ENCODE data around the gene ZNF516. TPM values are rescaled to one million over a fixed set of nuclear protein-coding genes. Genes with fewer than 3 reads are reported as not detected.
A peak's percentile ranks its signal among the peaks of the same experiment; 100 is the strongest.

Gene ZNF516
- total and polyA plus RNA-seq, 9 donors: 13.5 to 110 (median 95.2) TPM

- 57 to 73% (median 67%) methylated on average over 9 of the region's 9 CpGs for WGBS, 3 donors
- TF ChIP-seq CTCF (IDR thresholded peaks at IDR 0.05) (peak in 1 of 3 donors; percentile 19), POLR2A (IDR thresholded peaks at IDR 0.05) (no peak), EP300 (IDR thresholded peaks at IDR 0.05) (no peak)
- Histone ChIP-seq H3K4me3 (no peak overlapping the region), H3K36me3 (no peaks in the 10 kb centered on the region), H3K27me3 (no peaks in the 10 kb centered on the region), H3K27ac (peak overlapping the region in 1 of 2 donors; percentile 77), H3K9me3 (no peaks in the 10 kb centered on the region), H3K4me1 (ENCODE audit: insufficient read depth) (peaks cover 16% of the 10 kb centered on the region)
- intact Hi-C loops (cut with DNase I): loop anchor here in 2 of 4 donors (5.0 kb wide), 2 partner anchors 221 to 311 kb away; no protein-coding TSS in a partner anchor
- DNase-seq: no peak
Observed at GRCh38 chr18:76396792-76397191, 98.2 kb downstream of the ZNF516 start.

- Histone ChIP-seq H3K4me1 (ENCODE audit: insufficient read depth) (peaks cover 17% of the 10 kb centered on the region), H3K27ac (no peak overlapping the region)
Observed at GRCh38 chr18:76395609-76396008, 99.4 kb downstream of the ZNF516 start.

GRCh38 chr18:76394780-76395476 is 100.1 kb downstream of the ZNF516 start:
- H3K4me1 ChIP-seq (ENCODE audit: insufficient read depth): peaks cover 21% of the 10 kb centered on the region
- intact Hi-C loops (cut with DNase I): loop anchor here in 3 of 4 donors (5.0 kb wide), 3 partner anchors 222 to 317 kb away; no protein-coding TSS in a partner anchor
- no peak overlapping the region for H3K4me3 ChIP-seq
- WGBS, 3 donors: 48 to 69% (median 69%) methylated on average over 14 to 15 of the region's 15 CpGs
- no peak overlapping the region for H3K27ac ChIP-seq
- no peaks in the 10 kb centered on the region for H3K36me3 ChIP-seq
- TF ChIP-seq POLR2A (IDR thresholded peaks at IDR 0.05): no peak
- no peak for TF ChIP-seq EP300 (IDR thresholded peaks at IDR 0.05)
- TF ChIP-seq CTCF (IDR thresholded peaks at IDR 0.05): no peak
- no peaks in the 10 kb centered on the region for H3K9me3 ChIP-seq
- DNase-seq: peak in 1 of 5 donors; percentile 16
- no peaks in the 10 kb centered on the region for H3K27me3 ChIP-seq

More at GRCh38 chr18:76395609-76396008, 99.4 kb downstream of the ZNF516 start:
- Histone ChIP-seq H3K27me3 (no peaks in the 10 kb centered on the region), H3K9me3 (no peaks in the 10 kb centered on the region), H3K4me3 (no peak overlapping the region), H3K36me3 (no peaks in the 10 kb centered on the region)
- WGBS, 3 donors: 88 to 90% (median 89%) methylated on average over 20 of the region's 20 CpGs
- intact Hi-C loops (cut with DNase I): loop anchor here in 2 of 4 donors (5.0 kb wide), 2 partner anchors 222 to 312 kb away; no protein-coding TSS in a partner anchor
- peak in 2 of 5 donors; percentile 9 to 31 for DNase-seq
- TF ChIP-seq POLR2A (IDR thresholded peaks at IDR 0.05) (no peak), CTCF (IDR thresholded peaks at IDR 0.05) (no peak), EP300 (IDR thresholded peaks at IDR 0.05) (no peak)

- no peak for TF ChIP-seq EP300 (IDR thresholded peaks at IDR 0.05)
- WGBS, 3 donors: 68 to 82% (median 78%) methylated on average over 4 to 5 of the region's 5 CpGs
- intact Hi-C loops (cut with DNase I): loop anchor here in 1 of 4 donors (5.0 kb wide), 1 partner anchor 320 kb away; no protein-coding TSS in a partner anchor
- H3K27ac ChIP-seq: no peak overlapping the region
- no peaks in the 10 kb centered on the region for H3K9me3 ChIP-seq
- no peaks in the 10 kb centered on the region for H3K27me3 ChIP-seq
- peak in 1 of 5 donors; percentile 23 for DNase-seq
- no peak overlapping the region for H3K4me3 ChIP-seq
- H3K4me1 ChIP-seq (ENCODE audit: insufficient read depth): peaks cover 28% of the 10 kb centered on the region
- H3K36me3 ChIP-seq: no peaks in the 10 kb centered on the region
Observed at GRCh38 chr18:76392349-76392748, 102.7 kb downstream of the ZNF516 start.

- DNase-seq: peak in 1 of 5 donors; percentile 25
Observed at GRCh38 chr18:76391746-76392145, 103.3 kb downstream of the ZNF516 start.

More at GRCh38 chr18:76391746-76392145, 103.3 kb downstream of the ZNF516 start:
- no peaks in the 10 kb centered on the region for H3K36me3 ChIP-seq
- no peak overlapping the region for H3K4me3 ChIP-seq
- H3K27ac ChIP-seq: no peak overlapping the region
- TF ChIP-seq POLR2A (IDR thresholded peaks at IDR 0.05): no peak
- TF ChIP-seq CTCF (IDR thresholded peaks at IDR 0.05): no peak
- no peak for TF ChIP-seq EP300 (IDR thresholded peaks at IDR 0.05)
- WGBS, 3 donors: 91 to 96% (median 94%) methylated on average over 19 of the region's 19 CpGs
- peaks cover 28% of the 10 kb centered on the region for H3K4me1 ChIP-seq (ENCODE audit: insufficient read depth)
- no peaks in the 10 kb centered on the region for H3K27me3 ChIP-seq
- no peaks in the 10 kb centered on the region for H3K9me3 ChIP-seq
- intact Hi-C loops (cut with DNase I): loop anchor here in 2 of 4 donors (2.0 to 5.0 kb wide), 2 partner anchors 23 to 321 kb away; no protein-coding TSS in a partner anchor
